ENCODE data around the gene RTL1. TPM values are rescaled to one million over a fixed set of nuclear protein-coding genes. Genes with fewer than 3 reads are reported as not detected.

Gene RTL1
- total RNA-seq, 1 donor from 2014 or later, result 159 TPM

DNA sequence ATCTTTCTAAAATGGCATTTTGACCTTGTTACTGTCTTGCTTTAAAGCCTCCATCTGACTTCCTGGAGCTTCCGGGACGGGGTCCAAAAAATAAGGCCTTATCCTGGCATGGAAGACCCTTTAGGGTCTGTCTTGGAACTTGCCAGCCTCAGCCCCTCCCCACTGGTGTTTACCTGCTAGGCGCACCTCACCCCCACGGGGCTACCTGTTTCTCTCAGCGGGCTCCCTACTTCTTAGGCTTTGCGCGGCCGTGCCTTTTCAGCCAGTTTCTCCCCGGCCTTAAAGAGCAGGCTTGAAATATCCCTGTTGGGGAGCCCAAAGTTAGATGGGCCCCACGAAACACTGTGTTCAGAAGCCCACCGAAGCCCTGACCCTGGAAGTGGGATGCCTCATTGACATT lies 5.1 kb downstream of the RTL1 start:
- Mint-ChIP-seq H3K9me3 (ENCODE audit: low read depth) (no peaks in the 10 kb centered on the region), H3K36me3 (ENCODE audit: insufficient read depth) (peaks cover 7% of the 10 kb centered on the region), H3K27me3 (no peaks in the 10 kb centered on the region), H3K4me1 (ENCODE audit: low read depth) (peaks cover 69% of the 10 kb centered on the region), H3K27ac (peak overlapping the region; percentile 96), H3K4me3 (ENCODE audit: low read depth) (peak overlapping the region; percentile 52)
- DNase-seq (ENCODE audit: low spot score, unreplicated experiment), result no peak
- no peak for TF ChIP-seq CTCF (IDR thresholded peaks at IDR 0.05; ENCODE audit: unreplicated experiment)

DNA sequence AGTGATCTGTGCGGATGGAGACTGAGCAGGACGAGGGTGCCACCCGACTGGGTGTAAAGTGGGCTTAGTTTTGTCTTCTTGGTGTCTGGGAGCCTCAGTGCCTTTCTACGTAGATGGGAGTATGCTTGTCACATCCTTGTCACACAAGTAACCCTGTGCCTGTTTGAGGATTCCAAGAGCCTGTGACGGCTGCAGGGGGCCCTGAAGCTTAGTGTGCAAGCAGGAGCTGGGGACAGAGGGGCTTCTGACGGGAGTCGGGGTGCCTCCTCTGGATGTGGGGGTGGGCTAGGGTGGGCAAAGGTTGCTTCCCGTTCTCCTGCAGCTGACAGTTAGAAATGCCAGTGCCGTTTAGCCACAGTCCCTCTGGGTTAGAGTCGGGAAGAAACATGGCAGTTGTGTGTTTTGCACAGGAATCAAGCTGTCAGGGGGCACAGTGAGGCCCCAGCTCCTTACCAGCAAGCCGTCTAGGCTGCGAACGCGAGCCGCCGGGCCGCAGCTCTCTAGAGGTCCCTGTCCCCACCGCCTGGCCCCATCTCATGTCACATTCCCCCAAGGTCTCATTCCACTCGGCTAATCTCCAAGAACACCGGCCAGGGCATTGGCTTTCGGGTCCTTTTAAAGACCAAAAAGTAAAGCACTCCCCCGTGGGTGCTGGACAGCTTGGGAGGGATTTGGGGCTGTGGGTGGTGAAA lies 7.0 kb downstream of the RTL1 start:
- Mint-ChIP-seq H3K27ac (no peak overlapping the region), H3K9me3 (ENCODE audit: low read depth) (no peaks in the 10 kb centered on the region), H3K4me1 (ENCODE audit: low read depth) (peaks cover 66% of the 10 kb centered on the region), H3K27me3 (no peaks in the 10 kb centered on the region), H3K4me3 (ENCODE audit: low read depth) (peak overlapping the region; percentile 3), H3K36me3 (ENCODE audit: insufficient read depth) (peaks cover 13% of the 10 kb centered on the region)
- no peak for TF ChIP-seq CTCF (IDR thresholded peaks at IDR 0.05; ENCODE audit: unreplicated experiment)
- DNase-seq (ENCODE audit: low spot score, unreplicated experiment), result no peak

DNA sequence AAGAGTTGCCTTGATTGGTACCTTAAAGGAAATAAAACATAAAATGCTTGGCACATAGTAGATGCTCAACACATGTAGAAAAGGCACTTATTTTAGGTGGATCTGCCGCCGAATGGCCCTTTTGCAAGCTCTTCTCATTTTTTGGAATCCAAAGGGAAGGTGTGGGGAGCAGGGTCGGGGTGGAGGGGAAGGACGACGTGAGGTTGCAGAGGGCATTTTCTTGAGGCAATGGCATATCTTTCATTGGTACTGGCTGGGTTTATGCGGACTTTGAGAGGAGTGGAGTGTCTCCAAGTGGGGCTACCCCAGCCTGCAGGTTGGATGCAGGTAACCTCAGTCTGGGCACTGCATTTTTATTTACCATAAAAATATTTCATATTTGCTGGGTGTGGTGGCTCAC lies 8.1 kb downstream of the RTL1 start:
- Mint-ChIP-seq H3K36me3 (ENCODE audit: insufficient read depth) (peaks cover 13% of the 10 kb centered on the region), H3K4me3 (ENCODE audit: low read depth) (no peak overlapping the region), H3K27ac (no peak overlapping the region), H3K27me3 (no peaks in the 10 kb centered on the region), H3K9me3 (ENCODE audit: low read depth) (no peaks in the 10 kb centered on the region), H3K4me1 (ENCODE audit: low read depth) (peaks cover 59% of the 10 kb centered on the region)
- TF ChIP-seq CTCF (IDR thresholded peaks at IDR 0.05; ENCODE audit: unreplicated experiment), result no peak
- DNase-seq (ENCODE audit: low spot score, unreplicated experiment), result no peak

- peaks cover 12% of the 10 kb centered on the region for H3K36me3 Mint-ChIP-seq (ENCODE audit: insufficient read depth)
- H3K9me3 Mint-ChIP-seq (ENCODE audit: low read depth), result no peaks in the 10 kb centered on the region
- peaks cover 2% of the 10 kb centered on the region for H3K27me3 Mint-ChIP-seq
- no peak overlapping the region for H3K4me3 Mint-ChIP-seq (ENCODE audit: low read depth)
- no peak for DNase-seq (ENCODE audit: low spot score, unreplicated experiment)
- no peak for TF ChIP-seq CTCF (IDR thresholded peaks at IDR 0.05; ENCODE audit: unreplicated experiment)
- H3K27ac Mint-ChIP-seq, result no peak overlapping the region
- peaks cover 50% of the 10 kb centered on the region for H3K4me1 Mint-ChIP-seq (ENCODE audit: low read depth)
Measured at GRCh38 chr14:100894416-100894815, 9.1 kb downstream of the RTL1 start.

GRCh38 chr14:100893760-100894159 lies 9.8 kb downstream of the RTL1 start:
- Mint-ChIP-seq H3K4me1 (ENCODE audit: low read depth) (peaks cover 50% of the 10 kb centered on the region), H3K36me3 (ENCODE audit: insufficient read depth) (peaks cover 14% of the 10 kb centered on the region), H3K9me3 (ENCODE audit: low read depth) (no peaks in the 10 kb centered on the region), H3K4me3 (ENCODE audit: low read depth) (no peak overlapping the region), H3K27me3 (peaks cover 3% of the 10 kb centered on the region), H3K27ac (no peak overlapping the region)
- no peak for DNase-seq (ENCODE audit: low spot score, unreplicated experiment)
- no peak for TF ChIP-seq CTCF (IDR thresholded peaks at IDR 0.05; ENCODE audit: unreplicated experiment)
